ENCODE measurements around the gene IYD.

DNA sequence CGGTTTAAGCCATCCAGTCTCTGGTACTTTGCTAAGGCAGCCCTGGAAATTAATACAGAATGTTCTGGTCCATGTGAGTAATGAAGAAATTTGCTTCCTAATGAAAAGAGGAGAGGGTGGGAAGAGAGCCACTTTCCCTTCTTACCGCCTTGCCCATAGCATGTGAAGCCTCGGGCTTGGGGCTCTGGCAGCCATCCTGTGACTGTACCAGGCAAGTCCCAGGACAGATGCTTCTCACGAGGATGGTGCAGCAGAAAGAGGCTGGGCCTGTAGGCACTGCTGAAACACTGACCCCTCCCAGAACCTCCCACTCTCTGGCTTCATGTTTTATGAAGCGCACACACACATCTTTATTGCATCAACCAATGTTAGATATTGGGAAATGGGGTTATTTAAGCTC lies 74.8 kb downstream of the IYD start:
- TF ChIP-seq ZNF660 (tag by site-specific recombination; IDR thresholded peaks at IDR 0.05): no peak
- TF ChIP-seq, protein P1, sequence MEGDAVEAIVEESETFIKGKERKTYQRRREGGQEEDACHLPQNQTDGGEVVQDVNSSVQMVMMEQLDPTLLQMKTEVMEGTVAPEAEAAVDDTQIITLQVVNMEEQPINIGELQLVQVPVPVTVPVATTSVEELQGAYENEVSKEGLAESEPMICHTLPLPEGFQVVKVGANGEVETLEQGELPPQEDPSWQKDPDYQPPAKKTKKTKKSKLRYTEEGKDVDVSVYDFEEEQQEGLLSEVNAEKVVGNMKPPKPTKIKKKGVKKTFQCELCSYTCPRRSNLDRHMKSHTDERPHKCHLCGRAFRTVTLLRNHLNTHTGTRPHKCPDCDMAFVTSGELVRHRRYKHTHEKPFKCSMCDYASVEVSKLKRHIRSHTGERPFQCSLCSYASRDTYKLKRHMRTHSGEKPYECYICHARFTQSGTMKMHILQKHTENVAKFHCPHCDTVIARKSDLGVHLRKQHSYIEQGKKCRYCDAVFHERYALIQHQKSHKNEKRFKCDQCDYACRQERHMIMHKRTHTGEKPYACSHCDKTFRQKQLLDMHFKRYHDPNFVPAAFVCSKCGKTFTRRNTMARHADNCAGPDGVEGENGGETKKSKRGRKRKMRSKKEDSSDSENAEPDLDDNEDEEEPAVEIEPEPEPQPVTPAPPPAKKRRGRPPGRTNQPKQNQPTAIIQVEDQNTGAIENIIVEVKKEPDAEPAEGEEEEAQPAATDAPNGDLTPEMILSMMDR (tag by site-specific recombination; IDR thresholded peaks at IDR 0.05): no peak
- no peak for TF ChIP-seq ZNF121 (tag by site-specific recombination; IDR thresholded peaks at IDR 0.05)
- no peak for TF ChIP-seq ELK4 (IDR thresholded peaks at IDR 0.05; ENCODE audit: borderline replicate concordance, low read depth, low read length)
- TF ChIP-seq REST (tag by site-specific recombination; IDR thresholded peaks at IDR 0.05): no peak
- no peak for TF ChIP-seq SP2 (tag by site-specific recombination; IDR thresholded peaks at IDR 0.05)
- no peak for TF ChIP-seq ZBTB21 (tag by site-specific recombination; IDR thresholded peaks at IDR 0.05)
- no peak for TF ChIP-seq ZNF501 (tag by site-specific recombination; IDR thresholded peaks at IDR 0.05)
- TF ChIP-seq, protein P2, sequence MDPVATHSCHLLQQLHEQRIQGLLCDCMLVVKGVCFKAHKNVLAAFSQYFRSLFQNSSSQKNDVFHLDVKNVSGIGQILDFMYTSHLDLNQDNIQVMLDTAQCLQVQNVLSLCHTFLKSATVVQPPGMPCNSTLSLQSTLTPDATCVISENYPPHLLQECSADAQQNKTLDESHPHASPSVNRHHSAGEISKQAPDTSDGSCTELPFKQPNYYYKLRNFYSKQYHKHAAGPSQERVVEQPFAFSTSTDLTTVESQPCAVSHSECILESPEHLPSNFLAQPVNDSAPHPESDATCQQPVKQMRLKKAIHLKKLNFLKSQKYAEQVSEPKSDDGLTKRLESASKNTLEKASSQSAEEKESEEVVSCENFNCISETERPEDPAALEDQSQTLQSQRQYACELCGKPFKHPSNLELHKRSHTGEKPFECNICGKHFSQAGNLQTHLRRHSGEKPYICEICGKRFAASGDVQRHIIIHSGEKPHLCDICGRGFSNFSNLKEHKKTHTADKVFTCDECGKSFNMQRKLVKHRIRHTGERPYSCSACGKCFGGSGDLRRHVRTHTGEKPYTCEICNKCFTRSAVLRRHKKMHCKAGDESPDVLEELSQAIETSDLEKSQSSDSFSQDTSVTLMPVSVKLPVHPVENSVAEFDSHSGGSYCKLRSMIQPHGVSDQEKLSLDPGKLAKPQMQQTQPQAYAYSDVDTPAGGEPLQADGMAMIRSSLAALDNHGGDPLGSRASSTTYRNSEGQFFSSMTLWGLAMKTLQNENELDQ (tag by site-specific recombination; IDR thresholded peaks at IDR 0.05; ENCODE audit: low read depth): no peak
- TF ChIP-seq ZFP3 (tag by site-specific recombination; IDR thresholded peaks at IDR 0.05; ENCODE audit: low read depth): no peak
- TF ChIP-seq, protein P3, sequence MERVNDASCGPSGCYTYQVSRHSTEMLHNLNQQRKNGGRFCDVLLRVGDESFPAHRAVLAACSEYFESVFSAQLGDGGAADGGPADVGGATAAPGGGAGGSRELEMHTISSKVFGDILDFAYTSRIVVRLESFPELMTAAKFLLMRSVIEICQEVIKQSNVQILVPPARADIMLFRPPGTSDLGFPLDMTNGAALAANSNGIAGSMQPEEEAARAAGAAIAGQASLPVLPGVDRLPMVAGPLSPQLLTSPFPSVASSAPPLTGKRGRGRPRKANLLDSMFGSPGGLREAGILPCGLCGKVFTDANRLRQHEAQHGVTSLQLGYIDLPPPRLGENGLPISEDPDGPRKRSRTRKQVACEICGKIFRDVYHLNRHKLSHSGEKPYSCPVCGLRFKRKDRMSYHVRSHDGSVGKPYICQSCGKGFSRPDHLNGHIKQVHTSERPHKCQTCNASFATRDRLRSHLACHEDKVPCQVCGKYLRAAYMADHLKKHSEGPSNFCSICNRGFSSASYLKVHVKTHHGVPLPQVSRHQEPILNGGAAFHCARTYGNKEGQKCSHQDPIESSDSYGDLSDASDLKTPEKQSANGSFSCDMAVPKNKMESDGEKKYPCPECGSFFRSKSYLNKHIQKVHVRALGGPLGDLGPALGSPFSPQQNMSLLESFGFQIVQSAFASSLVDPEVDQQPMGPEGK (tag by site-specific recombination; IDR thresholded peaks at IDR 0.05): no peak
- no peak for TF ChIP-seq HIC1 (tag by site-specific recombination; IDR thresholded peaks at IDR 0.05)
- no peak for TF ChIP-seq REPIN1 (tag by site-specific recombination; IDR thresholded peaks at IDR 0.05; ENCODE audit: low read depth)
- TF ChIP-seq TCF7L2 (IDR thresholded peaks at IDR 0.05; ENCODE audit: borderline replicate concordance, low read depth, low read length): no peak

Measured in HEK293 (cell line).